GM18526 (cell line): ENCODE results near the gene HECW1.

Experiments used
- POLR2A ChIP-seq: IDR thresholded peaks from 3 replicates; pipeline ENCODE4 v1.6.1; 2011; ENCODE audit not compliant: insufficient read length; ENCODE audit errors: extremely low read depth

Gene HECW1

DNA sequence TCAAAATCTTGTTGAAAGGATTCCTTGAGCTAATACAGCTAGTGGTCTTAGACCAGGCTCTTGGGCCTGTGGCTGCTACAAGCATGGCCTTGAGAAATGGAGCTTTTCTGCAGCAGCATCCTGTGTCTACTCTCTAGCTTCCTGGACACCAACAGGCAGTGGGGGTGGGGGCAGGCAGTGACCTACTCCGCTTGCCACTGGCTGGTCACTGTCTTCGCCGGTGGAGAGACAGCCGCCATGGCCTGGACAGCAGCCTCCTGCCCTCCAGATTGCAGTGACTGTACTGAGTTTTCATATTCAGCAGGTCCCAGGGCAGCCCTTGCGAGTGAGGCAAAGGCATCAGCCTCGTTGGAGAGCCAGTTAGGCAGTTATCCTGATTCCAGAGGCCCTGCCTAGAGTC, 204.6 kb downstream of the HECW1 start:
- TF ChIP-seq POLR2A: no peak

GRCh38 chr7:43318188-43318770, 205.8 kb downstream of the HECW1 start:
- TF ChIP-seq POLR2A: no peak

DNA sequence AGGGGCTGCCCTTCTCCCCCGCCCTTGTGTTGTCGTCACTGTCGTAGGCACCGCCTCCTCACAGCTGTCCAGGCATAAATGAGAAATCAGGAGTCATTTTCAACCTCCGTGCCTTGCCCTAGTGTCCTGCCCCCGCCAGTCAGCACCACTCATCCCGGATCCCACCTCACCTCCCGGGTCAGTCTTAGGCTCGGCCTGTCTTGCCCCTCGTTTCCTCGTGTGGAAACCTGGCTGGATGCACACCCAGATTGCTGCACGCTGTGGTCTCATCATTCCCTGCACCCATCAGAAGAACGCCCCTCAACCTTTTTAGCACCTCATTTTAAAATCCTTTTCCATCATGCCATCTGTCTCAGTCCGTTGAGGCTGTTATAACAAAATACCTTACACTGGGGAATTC, 213.1 kb downstream of the HECW1 start:
- no peak for TF ChIP-seq POLR2A

DNA sequence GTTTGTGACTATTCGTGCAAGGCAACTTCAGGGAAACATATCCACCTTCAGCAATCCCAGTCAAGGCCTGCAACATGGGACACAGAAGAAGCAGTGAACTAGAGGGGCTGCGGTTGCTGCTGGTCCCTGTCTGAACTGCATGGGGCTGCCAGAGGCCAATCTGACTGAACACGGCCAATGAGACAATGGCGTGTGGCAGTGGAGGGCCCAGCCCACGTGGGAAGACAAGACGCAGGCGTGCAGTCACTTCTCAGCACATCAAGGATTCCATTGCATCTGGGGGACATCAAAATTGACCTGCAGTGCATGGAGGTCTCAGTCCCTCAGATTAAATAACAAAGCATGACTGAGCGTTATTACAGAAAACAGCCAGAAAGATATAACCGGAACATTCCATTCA, 215.9 kb downstream of the HECW1 start:
- TF ChIP-seq POLR2A: no peak

DNA sequence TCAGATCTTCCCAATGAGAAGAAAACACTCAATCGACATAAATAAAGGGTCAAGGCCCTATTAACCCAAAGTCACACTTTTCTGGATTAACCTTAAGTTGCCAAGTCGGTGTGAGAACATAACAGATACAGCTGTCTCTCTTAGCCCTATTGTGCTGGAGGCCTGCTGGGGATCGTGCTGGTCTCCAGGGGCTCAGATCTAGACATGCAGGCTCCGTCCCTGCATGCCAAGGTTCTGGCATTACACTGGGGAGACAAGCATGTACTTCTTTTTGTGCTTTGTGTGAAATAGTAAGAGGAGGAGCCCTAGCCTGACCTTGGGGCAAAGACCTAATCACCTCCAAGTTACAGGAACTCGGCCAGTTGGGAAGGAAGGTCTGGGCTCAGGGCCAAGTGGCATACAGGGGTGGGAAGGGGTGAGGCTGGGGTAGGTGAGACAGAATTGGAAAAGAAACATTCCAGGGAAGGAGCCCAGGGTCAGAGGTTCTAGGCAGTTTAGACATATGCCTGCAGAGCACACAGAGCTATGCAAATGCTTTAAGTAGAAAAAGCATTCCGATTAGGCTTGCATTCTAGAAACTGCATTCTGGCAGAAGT, 216.4 kb downstream of the HECW1 start:
- TF ChIP-seq POLR2A: no peak

DNA sequence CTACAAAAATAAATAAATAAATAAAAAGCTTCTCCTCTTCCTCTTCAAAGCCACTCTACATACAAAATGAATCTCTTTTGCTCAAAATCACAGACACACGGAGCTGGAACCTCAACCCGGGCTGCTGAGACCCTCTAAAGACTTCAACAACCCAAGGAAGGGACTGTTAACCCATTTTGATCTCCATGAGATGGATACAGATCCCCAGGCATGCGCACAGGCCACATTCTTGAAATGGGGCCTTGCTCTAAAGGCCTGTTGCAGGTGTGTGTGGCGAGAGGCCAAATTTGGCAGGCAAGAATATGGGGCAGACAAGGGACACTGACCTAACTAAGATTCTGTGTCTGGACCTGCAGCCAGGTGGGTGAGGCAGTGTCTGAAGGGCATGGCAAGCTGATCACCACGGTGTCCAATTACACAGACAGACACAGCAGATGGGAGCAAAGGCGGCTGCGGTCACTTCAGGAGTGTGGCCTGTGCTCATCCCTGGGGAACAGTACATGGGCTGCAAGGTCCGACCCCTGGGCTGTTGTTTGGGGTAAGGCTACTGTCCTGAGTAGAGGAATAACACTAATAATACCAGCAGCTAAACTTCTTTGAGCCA, 219.8 kb downstream of the HECW1 start:
- no peak for TF ChIP-seq POLR2A

DNA sequence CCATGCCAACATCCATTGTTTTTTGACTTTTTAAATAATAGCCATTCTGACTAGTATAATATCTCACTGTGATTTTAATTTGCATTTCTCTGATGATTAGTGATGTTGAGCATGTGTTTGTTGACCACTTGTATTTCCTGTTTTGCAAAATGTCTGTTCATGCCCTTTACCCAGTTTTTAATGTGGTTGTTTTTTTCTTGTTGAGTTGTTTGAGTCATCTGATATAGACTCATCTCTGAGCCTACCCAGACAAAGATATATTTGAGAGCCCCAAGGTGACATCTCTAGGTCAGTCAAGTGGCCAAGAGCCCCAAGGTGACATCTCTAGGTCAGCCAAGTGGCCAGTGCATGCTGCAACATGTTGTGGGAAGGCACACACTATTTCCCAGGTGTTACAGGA, 224.7 kb downstream of the HECW1 start:
- no peak for TF ChIP-seq POLR2A

- no peak for TF ChIP-seq POLR2A
These were observed 225.4 kb downstream of the HECW1 start for GRCh38 chr7:43337811-43338210.

DNA sequence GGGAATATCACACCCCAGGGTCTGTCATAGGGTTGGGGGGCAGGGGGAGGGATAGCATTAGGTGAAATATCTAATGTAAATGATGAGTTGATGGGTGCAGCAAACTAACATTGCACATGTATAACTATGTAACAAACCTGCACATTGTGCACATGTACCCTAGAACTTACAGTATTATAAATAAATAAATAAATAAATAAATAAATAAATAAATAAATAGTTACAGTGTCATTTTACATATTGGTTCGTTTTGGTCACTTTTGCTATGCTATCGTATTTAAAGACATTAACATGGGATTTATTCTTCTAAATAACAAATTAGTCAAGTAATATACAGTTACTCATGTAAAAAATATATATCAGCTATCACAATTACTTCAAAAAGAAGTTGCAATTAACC, 228.7 kb downstream of the HECW1 start:
- TF ChIP-seq POLR2A: no peak

GRCh38 chr7:43351683-43352082, 239.2 kb downstream of the HECW1 start:
- TF ChIP-seq POLR2A: no peak

DNA sequence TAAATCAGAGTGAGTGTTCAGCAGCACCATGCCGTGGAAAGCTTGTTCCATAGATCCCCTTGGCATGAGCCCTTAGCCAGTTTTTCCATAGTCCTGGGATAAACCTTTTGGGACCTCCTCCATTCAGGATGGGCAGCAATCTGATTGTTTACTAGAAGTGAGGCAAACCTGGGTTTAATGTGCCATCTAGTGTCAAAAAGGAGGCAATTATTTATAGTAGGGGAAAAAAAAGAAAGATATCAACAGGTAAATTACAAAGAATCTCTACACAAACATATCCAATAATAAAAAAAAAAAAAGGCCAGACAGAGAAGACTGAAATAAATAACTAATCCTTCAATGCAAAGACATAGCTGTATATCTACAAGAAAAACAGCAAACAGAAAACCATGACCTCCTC, 241.5 kb downstream of the HECW1 start:
- TF ChIP-seq POLR2A: no peak

DNA sequence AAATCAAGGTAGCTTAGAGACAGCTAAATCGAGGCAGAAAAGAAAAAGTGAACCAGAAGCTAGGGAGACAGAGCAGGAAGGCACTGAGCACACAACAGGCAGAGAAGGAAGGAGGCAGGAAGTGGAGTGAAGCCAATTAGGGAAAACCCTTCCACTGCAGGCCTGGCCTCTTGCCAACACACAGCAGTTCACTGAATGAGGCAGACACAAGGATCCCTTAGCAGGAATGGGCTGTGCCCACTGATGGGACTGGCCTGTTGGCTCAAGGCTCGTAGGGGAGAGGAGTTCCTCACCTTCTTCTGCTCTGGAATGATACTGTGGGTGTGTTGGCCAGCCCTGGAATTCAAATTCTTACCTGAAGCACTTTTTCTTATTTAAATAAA, 250.2 kb downstream of the HECW1 start:
- TF ChIP-seq POLR2A: no peak

GRCh38 chr7:43363035-43363791, 250.8 kb downstream of the HECW1 start:
- no peak for TF ChIP-seq POLR2A

DNA sequence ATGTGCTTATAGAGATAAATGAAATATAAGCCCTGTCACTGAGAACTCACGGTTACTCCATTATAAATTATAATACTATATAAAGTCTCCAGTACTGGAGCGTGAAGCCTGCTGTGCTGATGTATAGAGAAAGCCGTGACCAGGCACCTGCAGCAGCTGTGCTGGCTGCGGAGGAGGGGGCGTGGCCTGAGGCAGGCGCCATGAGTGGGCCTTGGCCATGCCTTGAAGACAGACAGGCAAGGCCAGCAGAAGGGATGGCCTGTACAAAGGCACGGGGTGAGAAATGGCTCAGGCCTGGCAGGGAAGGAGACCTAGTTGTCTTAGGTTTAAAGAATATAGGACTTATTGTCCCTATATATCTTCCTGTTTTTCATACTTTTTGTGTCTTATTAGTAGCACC, 251.9 kb downstream of the HECW1 start:
- TF ChIP-seq POLR2A: no peak

- TF ChIP-seq POLR2A: no peak
These were observed 260.4 kb downstream of the HECW1 start for GRCh38 chr7:43372676-43373355.
